AG10803 (cell line): ENCODE measurements around the gene NBL1.

ENCODE experiments used
- DNase-seq: peaks from one replicate; pipeline ENCODE4 v3.0.0; 2010; ENCODE audit warnings: low read depth
- H3K4me3 ChIP-seq: 2 replicates; pipeline ENCODE4 v1.5.1; 2011; ENCODE audit warnings: mild to moderate bottlenecking, low read length, control low read depth
- TF ChIP-seq, protein P1 (sequence below): conservative IDR thresholded peaks from 2 replicates; pipeline ENCODE4 v1.5.1; 2011; ENCODE audit warnings: mild to moderate bottlenecking, low read length, control low read depth, inconsistent platforms

NBL1 gene

DNA sequence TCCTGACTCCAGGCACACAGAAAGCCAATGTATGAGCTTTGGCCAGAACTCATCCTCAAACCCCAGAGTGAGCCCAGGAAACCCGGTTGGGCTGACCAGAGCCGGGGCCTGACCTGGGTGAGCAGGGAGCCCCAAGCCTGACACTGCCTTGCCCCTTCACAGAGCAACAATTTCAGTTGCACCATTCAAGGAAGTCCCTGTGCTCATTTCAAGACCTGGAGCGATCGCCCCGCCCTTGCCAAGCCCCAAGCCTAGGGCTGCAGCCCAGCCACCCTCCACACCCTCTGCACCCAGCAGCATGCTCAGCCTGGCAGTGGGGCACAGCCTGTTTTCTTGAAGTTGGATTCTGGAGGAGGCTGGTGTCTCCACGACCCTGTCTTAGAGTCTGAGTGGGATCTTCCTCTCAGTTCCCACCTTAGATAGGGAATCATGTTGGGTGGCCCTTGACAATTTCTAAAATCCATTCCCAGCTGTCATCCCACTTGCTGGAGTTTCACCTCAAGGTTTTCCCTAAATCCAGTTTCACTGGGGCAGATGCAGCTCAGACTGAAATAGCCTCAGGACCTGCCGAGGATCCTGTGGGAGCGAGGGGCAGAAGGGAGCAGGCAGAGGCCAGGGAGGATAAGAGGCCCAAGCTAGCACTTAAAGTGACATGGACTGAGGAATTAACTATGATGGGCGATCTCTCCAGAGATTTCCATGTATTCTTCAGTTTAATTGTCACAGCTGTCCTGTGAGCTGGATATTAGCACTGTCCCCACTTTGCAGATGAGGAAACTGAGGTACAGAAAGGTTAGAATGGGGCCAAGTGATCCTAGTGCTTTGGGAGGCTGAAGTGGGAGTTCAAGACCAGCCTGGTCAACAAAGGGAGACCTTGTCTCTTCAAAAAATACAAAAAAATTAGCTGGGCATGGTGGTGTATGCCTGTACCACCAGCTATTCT, 2.5 kb downstream of the NBL1 start:
- no peak for DNase-seq
- H3K4me3 ChIP-seq: peak overlapping the region; percentile 82

DNA sequence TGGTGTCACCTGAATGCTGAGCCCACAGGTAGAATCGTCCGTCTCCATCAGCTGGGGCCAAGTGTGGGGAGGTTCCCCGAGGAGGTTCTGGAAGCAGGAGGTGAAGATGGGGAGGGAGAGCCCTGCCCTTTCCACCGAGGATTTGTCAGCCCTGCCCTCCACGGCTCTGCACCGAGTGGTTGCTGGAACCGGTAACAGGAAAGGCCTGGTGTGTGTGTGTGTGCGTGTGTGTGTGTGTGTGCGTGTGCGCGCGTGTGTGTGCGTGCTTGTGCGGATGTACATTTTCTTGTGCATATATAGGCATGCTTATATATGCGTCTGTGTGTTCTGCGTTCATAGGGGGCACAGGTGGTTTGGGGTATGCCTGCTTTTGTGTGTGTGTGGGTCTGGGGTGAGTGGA, 3.5 kb downstream of the NBL1 start:
- H3K4me3 ChIP-seq: no peak overlapping the region
- peak; percentile 42 for DNase-seq
- TF ChIP-seq, protein P1, sequence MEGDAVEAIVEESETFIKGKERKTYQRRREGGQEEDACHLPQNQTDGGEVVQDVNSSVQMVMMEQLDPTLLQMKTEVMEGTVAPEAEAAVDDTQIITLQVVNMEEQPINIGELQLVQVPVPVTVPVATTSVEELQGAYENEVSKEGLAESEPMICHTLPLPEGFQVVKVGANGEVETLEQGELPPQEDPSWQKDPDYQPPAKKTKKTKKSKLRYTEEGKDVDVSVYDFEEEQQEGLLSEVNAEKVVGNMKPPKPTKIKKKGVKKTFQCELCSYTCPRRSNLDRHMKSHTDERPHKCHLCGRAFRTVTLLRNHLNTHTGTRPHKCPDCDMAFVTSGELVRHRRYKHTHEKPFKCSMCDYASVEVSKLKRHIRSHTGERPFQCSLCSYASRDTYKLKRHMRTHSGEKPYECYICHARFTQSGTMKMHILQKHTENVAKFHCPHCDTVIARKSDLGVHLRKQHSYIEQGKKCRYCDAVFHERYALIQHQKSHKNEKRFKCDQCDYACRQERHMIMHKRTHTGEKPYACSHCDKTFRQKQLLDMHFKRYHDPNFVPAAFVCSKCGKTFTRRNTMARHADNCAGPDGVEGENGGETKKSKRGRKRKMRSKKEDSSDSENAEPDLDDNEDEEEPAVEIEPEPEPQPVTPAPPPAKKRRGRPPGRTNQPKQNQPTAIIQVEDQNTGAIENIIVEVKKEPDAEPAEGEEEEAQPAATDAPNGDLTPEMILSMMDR: no peak

More for the DNA sequence above, 2.5 kb downstream of the NBL1 start:
- TF ChIP-seq, protein P1: no peak

DNA sequence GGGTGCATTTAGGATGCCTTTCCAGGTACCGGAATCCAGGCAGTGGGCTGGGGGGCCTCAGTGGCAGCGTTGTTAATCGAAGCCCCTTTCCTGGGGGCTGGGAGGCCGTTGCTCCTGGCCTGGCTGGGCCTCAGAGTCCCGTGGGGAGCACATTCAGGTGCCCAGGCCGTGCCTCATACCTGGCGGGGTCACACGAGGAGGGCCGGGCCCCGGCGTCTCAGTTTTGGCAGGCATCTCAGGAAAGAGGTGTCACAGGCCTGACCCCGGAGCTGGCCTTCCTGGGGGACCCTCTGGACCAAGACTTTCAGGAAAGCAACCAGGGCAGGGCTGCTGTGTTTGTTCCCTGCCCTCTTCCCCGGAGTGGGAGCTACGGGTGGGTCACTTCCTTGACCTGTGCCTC, 4.1 kb downstream of the NBL1 start:
- TF ChIP-seq, protein P1: no peak
- no peak overlapping the region for H3K4me3 ChIP-seq
- no peak for DNase-seq

DNA sequence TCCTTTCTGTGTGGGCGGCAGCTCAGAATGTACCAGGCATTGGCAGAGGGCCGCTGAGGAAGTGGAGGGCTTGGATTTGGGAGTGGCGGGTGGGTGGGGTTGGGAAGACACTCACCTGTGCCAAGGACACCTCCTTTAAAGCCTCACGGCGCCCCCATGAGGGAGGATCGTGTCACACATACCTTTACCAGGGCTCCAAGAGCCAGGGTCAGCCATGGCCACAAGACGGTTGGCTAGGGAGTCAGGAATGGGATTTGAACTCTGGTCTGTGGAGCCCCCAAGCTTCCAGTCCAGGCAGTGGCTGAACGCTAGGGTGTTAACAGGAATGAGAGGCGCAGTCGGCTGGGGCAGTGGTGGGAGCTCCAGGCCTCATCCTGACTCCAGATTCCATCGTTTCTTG, 4.6 kb downstream of the NBL1 start:
- TF ChIP-seq, protein P1: peak; percentile 34
- DNase-seq: peak; percentile 46
- no peak overlapping the region for H3K4me3 ChIP-seq

DNA sequence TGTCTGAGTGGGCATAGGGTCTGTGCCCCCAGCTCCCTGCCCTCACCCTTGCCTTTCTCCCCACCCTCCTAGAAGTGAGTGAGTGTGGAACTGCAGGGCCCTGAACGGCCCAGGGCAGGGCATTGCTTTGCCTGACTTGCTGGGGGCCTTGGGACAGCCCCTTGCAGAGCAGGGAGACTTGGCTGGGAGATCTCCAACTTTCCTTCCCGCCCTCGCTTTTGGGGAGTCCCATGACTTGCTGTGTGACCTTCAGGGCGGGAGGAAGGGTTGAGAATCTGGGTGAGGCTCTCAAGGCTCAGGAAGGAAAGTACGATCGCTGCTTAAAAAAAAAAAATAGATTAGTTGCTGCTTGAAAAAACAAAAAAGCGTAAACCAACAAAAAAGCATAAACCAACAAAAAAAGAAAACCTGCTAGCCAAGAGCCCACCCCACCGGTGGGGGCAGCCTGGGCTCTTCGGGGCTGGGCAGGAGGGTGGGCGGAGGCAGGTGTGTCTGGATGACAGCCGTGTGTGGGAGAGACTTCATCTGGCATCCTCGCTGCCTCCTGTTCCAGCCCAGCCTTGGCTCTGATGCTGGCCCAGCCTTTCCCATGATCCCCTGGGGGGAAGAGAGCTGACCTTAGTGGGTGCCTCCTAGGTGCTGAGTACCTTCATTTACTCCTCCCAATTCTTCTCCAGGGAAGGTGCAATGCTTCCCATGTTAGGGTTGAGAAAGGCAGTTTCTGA, 6.5 kb downstream of the NBL1 start:
- peak overlapping the region; percentile 15; the same call in 1 of the 2 replicates for H3K4me3 ChIP-seq
- DNase-seq: no peak
- TF ChIP-seq, protein P1: no peak

DNA sequence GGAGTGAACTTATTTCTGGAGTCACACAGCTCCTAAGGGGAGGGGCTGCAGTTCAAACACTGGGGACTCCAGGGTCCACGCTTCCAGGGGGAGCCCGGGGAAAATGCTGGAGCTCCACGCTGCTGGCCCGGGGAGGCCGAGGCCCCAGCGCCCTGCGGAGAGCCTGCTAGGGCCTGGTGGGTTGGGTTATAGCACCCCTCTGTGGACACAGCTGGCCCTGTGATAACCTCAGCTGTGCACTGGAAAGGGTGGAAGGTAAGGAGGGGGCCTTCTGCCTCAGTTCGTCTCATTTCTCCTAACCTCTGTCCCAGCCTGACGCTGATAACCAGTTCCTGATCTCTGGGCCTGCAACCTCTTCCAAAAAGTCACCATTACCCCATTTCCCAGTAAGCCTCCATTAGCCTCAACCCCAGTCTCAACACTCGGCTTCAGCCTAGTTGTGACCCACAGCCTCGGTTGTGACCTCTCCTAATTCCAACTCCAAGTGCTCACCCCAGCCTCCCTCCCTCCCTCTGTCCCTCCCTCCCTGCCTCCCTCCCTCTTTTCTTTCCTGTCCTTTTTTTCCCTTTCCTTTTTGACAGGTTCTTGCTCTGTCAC, 7.1 kb downstream of the NBL1 start:
- H3K4me3 ChIP-seq: no peak overlapping the region
- peak; percentile 58 for DNase-seq
- TF ChIP-seq, protein P1: peak; percentile 86
